GM19324 (cell line): ENCODE results near the gene ZC3H7B.

Experiments used
- ATAC-seq: cut with Tn5 transposase; IDR thresholded peaks from one replicate; pipeline ENCODE4 v1.9.1; 2021; ENCODE audit warnings: mild to moderate bottlenecking, moderate library complexity; ENCODE audit not compliant: unreplicated experiment, low FRiP score

The ZC3H7B gene

GRCh38 chr22:41351011-41351410, 49.7 kb downstream of the ZC3H7B start:
- ATAC-seq, result no peak

- ATAC-seq, result no peak
These were observed 50.7 kb downstream of the ZC3H7B start for GRCh38 chr22:41352058-41352457.

GRCh38 chr22:41353862-41354575, 52.7 kb downstream of the ZC3H7B start:
- ATAC-seq, result no peak

- ATAC-seq, result no peak
These were observed 53.7 kb downstream of the ZC3H7B start for GRCh38 chr22:41354979-41355378.

- ATAC-seq, result no peak
These were observed 54.6 kb downstream of the ZC3H7B start for GRCh38 chr22:41355895-41356294.

- no peak for ATAC-seq
These were observed 55.2 kb downstream of the ZC3H7B start for GRCh38 chr22:41356430-41357028.

GRCh38 chr22:41357191-41357590, 55.9 kb downstream of the ZC3H7B start:
- no peak for ATAC-seq

GRCh38 chr22:41358927-41359326, 57.6 kb downstream of the ZC3H7B start:
- no peak for ATAC-seq

- ATAC-seq, result no peak
These were observed 58.1 kb downstream of the ZC3H7B start for GRCh38 chr22:41359376-41359775.

- no peak for ATAC-seq
These were observed 58.8 kb downstream of the ZC3H7B start for GRCh38 chr22:41360126-41360525.

GRCh38 chr22:41361716-41362310, 60.5 kb downstream of the ZC3H7B start:
- ATAC-seq, result no peak

- no peak for ATAC-seq
These were observed 61.3 kb downstream of the ZC3H7B start for GRCh38 chr22:41362615-41363014.

- ATAC-seq, result no peak
These were observed 62.9 kb downstream of the ZC3H7B start for GRCh38 chr22:41364233-41364632.

- ATAC-seq, result no peak
These were observed 63.6 kb downstream of the ZC3H7B start for GRCh38 chr22:41364955-41365354.

- ATAC-seq, result no peak
These were observed 64.1 kb downstream of the ZC3H7B start for GRCh38 chr22:41365425-41365824.

- ATAC-seq, result no peak
These were observed 65.2 kb downstream of the ZC3H7B start for GRCh38 chr22:41366323-41367029.

- ATAC-seq, result no peak
These were observed 65.8 kb downstream of the ZC3H7B start for GRCh38 chr22:41367039-41367679.

GRCh38 chr22:41367680-41368542, 66.6 kb downstream of the ZC3H7B start:
- ATAC-seq, result no peak

- ATAC-seq, result no peak
These were observed 67.5 kb downstream of the ZC3H7B start for GRCh38 chr22:41368543-41369423.
